Endothelial cell of umbilical vein (primary cell): ENCODE measurements around the gene COG2.

ENCODE experiments used
- EZH2 ChIP-seq: IDR thresholded peaks from 2 replicates; pipeline ENCODE4 v1.6.1; 2012; ENCODE audit warnings: borderline replicate concordance, low read depth, mild to moderate bottlenecking, moderate library complexity, low read length, inconsistent platforms; ENCODE audit not compliant: severe bottlenecking
- GATA2 ChIP-seq: IDR thresholded peaks from 2 replicates; pipeline ENCODE4 v1.7.0; 2011; ENCODE audit warnings: low read depth, mild to moderate bottlenecking, moderate library complexity, mixed read lengths, low read length; ENCODE audit not compliant: insufficient read length, insufficient read depth
- POLR2A ChIP-seq: IDR thresholded peaks from 2 replicates; pipeline ENCODE4 v1.6.1; 2012; ENCODE audit warnings: low read depth, mild to moderate bottlenecking, control low read depth, low read length
- POLR2AphosphoS5 ChIP-seq: IDR thresholded peaks from 2 replicates; pipeline ENCODE4 v1.6.1; 2012; ENCODE audit warnings: low read depth, mild to moderate bottlenecking, control low read depth, low read length, moderate library complexity; ENCODE audit not compliant: insufficient read depth
- TF ChIP-seq, protein P1 (sequence below), 2 donors: IDR thresholded peaks; 1 replicate in 1 of 2; 2 replicates in 1 of 2; pipeline ENCODE4 v1.5.1; 2011; ENCODE audit warnings: low read length in 2 of 2, mild to moderate bottlenecking in 2 of 2, moderate library complexity in 2 of 2, control low read depth in 1 of 2, inconsistent platforms in 1 of 2, low read depth in 1 of 2; ENCODE audit not compliant: insufficient read depth in 1 of 2; ENCODE audit errors: extremely low read depth in 1 of 2
- TF ChIP-seq, protein P2 (sequence below): IDR thresholded peaks from 2 replicates; pipeline ENCODE4 v1.6.1; 2011; ENCODE audit not compliant: insufficient read depth, insufficient read length

DNA sequence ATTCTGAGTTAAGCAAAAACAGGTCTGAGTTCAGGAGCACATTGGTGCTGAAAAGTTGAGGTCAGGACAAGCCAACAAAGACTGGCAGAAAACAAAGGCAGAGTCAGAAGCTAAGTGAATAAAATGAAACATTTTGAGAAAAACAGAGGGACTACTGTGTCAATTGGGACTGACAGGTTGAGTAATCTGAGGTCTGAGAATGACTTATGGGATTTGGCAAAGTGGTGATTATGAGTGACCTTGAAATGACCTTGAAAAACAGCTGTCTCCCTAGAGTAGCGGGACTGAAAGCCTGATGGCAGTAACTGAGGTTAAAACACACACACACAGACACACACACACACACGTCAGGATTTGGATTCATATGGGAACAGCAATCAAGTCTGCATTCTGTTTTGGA lies 8.8 kb upstream of the COG2 start:
- TF ChIP-seq, protein P1, sequence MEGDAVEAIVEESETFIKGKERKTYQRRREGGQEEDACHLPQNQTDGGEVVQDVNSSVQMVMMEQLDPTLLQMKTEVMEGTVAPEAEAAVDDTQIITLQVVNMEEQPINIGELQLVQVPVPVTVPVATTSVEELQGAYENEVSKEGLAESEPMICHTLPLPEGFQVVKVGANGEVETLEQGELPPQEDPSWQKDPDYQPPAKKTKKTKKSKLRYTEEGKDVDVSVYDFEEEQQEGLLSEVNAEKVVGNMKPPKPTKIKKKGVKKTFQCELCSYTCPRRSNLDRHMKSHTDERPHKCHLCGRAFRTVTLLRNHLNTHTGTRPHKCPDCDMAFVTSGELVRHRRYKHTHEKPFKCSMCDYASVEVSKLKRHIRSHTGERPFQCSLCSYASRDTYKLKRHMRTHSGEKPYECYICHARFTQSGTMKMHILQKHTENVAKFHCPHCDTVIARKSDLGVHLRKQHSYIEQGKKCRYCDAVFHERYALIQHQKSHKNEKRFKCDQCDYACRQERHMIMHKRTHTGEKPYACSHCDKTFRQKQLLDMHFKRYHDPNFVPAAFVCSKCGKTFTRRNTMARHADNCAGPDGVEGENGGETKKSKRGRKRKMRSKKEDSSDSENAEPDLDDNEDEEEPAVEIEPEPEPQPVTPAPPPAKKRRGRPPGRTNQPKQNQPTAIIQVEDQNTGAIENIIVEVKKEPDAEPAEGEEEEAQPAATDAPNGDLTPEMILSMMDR (IDR thresholded peaks at IDR 0.05; ENCODE audit: extremely low read depth in 1 of 2, insufficient read depth in 1 of 2, low read depth in 1 of 2, low read length in 2 of 2) = no peak
- TF ChIP-seq POLR2AphosphoS5 (no peak), EZH2 (no peak), POLR2A (no peak), GATA2 (no peak)
- TF ChIP-seq, protein P2, sequence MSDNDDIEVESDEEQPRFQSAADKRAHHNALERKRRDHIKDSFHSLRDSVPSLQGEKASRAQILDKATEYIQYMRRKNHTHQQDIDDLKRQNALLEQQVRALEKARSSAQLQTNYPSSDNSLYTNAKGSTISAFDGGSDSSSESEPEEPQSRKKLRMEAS = no peak
